ENCODE data around the gene THSD7A. TPM values are rescaled to one million over a fixed set of nuclear protein-coding genes. Genes with fewer than 3 reads are reported as not detected.

The THSD7A gene
- total RNA-seq, 3 donors from 2014 or later (not counting 1 experiment from before 2014, with no cell fraction given), result 0.29 to 8.6 TPM; not detected in 1

DNA sequence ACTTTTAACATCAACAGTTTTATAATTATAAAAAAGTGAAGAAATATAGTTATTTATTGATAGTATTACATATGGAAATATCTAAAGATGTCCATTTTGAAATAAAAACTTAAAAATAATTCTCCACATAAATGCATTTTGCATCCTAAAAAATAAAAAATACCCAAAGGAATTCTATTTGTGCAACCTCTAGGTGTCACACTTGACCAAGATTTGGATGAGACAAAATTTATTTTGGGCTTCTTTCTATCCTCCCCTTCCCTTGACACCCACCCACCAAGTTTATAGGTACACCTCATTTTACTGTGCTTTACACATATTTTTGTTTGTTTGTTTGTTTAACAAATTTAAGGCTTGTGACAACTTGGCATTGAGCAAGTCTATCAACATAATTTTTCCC is 3.3 kb upstream of the THSD7A start:
- Histone ChIP-seq H3K36me3 (ENCODE audit: control insufficient read depth, insufficient read depth, low read length) (no peaks in the 10 kb centered on the region), H3K27ac (ENCODE audit: low read length) (no peak overlapping the region), H3K4me3 (ENCODE audit: low read length) (no peak overlapping the region), H3K27me3 (ENCODE audit: control insufficient read depth, insufficient read depth, low read length) (peaks cover 13% of the 10 kb centered on the region), H3K9me3 (ENCODE audit: control insufficient read depth, insufficient read depth, low read length) (no peaks in the 10 kb centered on the region), H3K4me1 (ENCODE audit: control insufficient read depth, insufficient read depth, low read length) (no peaks in the 10 kb centered on the region)
- no peak for ATAC-seq
- peaks cover 0 to 13% of the 10 kb centered on the region in 2 donors for H3K27me3 Mint-ChIP-seq (ENCODE audit: low read depth in 2 of 2)
- peaks cover 6% of the 10 kb centered on the region for H3K36me3 Mint-ChIP-seq
- no peak overlapping the region for H3K27ac Mint-ChIP-seq
- H3K4me3 Mint-ChIP-seq, result no peak overlapping the region
- H3K4me1 Mint-ChIP-seq, result no peaks in the 10 kb centered on the region
- DNase-seq, result no peak
- intact Hi-C loops (cut with micrococcal nuclease), result no loop called here
- H3K9me3 Mint-ChIP-seq, result peaks cover 2 to 3% of the 10 kb centered on the region in 2 donors
- TF ChIP-seq, protein P1, sequence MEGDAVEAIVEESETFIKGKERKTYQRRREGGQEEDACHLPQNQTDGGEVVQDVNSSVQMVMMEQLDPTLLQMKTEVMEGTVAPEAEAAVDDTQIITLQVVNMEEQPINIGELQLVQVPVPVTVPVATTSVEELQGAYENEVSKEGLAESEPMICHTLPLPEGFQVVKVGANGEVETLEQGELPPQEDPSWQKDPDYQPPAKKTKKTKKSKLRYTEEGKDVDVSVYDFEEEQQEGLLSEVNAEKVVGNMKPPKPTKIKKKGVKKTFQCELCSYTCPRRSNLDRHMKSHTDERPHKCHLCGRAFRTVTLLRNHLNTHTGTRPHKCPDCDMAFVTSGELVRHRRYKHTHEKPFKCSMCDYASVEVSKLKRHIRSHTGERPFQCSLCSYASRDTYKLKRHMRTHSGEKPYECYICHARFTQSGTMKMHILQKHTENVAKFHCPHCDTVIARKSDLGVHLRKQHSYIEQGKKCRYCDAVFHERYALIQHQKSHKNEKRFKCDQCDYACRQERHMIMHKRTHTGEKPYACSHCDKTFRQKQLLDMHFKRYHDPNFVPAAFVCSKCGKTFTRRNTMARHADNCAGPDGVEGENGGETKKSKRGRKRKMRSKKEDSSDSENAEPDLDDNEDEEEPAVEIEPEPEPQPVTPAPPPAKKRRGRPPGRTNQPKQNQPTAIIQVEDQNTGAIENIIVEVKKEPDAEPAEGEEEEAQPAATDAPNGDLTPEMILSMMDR (IDR thresholded peaks at IDR 0.05), result no peak

GRCh38 chr7:11833431-11833830 is 1.4 kb upstream of the THSD7A start:
- 33% methylated on average over 6 of the region's 6 CpGs for WGBS (ENCODE audit: insufficient coverage)
- H3K9me3 ChIP-seq (ENCODE audit: control insufficient read depth, insufficient read depth, low read length), result no peaks in the 10 kb centered on the region
- no peak overlapping the region for H3K4me3 ChIP-seq (ENCODE audit: low read length)
- Mint-ChIP-seq H3K4me1 (no peaks in the 10 kb centered on the region), H3K9me3 (peaks cover 0 to 3% of the 10 kb centered on the region in 2 donors), H3K27me3 (ENCODE audit: low read depth in 2 of 2) (peaks cover 0 to 18% of the 10 kb centered on the region in 2 donors), H3K4me3 (no peak overlapping the region), H3K36me3 (peaks cover 6% of the 10 kb centered on the region), H3K27ac (no peak overlapping the region)
- no peak overlapping the region for H3K27ac ChIP-seq (ENCODE audit: low read length)
- TF ChIP-seq, protein P1 (IDR thresholded peaks at IDR 0.05), result no peak
- H3K36me3 ChIP-seq (ENCODE audit: control insufficient read depth, insufficient read depth, low read length), result no peaks in the 10 kb centered on the region
- H3K4me1 ChIP-seq (ENCODE audit: control insufficient read depth, insufficient read depth, low read length), result no peaks in the 10 kb centered on the region
- ATAC-seq (peak in 1 of 3 donors; percentile 49), DNase-seq (no peak)
- H3K27me3 ChIP-seq (ENCODE audit: control insufficient read depth, insufficient read depth, low read length), result peaks cover 13% of the 10 kb centered on the region
- intact Hi-C loops (cut with micrococcal nuclease), result no loop called here

GRCh38 chr7:11831156-11831735 is 752 bp downstream of the THSD7A start:
- no peak overlapping the region for H3K27ac Mint-ChIP-seq
- no peaks in the 10 kb centered on the region for H3K36me3 ChIP-seq (ENCODE audit: control insufficient read depth, insufficient read depth, low read length)
- no peak overlapping the region for H3K4me3 Mint-ChIP-seq
- DNase-seq, result no peak
- H3K36me3 Mint-ChIP-seq, result peaks cover 6% of the 10 kb centered on the region
- intact Hi-C loops (cut with micrococcal nuclease), result no loop called here
- no peak for ATAC-seq
- 4% methylated on average over 7 of the region's 8 CpGs for WGBS (ENCODE audit: insufficient coverage)
- peaks cover 13% of the 10 kb centered on the region for H3K27me3 ChIP-seq (ENCODE audit: control insufficient read depth, insufficient read depth, low read length)
- peaks cover 0 to 18% of the 10 kb centered on the region in 2 donors for H3K27me3 Mint-ChIP-seq (ENCODE audit: low read depth in 2 of 2)
- H3K9me3 Mint-ChIP-seq, result peaks cover 3 to 5% of the 10 kb centered on the region in 2 donors
- H3K4me3 ChIP-seq (ENCODE audit: low read length), result no peak overlapping the region
- TF ChIP-seq, protein P1 (IDR thresholded peaks at IDR 0.05), result no peak
- no peaks in the 10 kb centered on the region for H3K4me1 ChIP-seq (ENCODE audit: control insufficient read depth, insufficient read depth, low read length)
- H3K4me1 Mint-ChIP-seq, result no peaks in the 10 kb centered on the region
- H3K9me3 ChIP-seq (ENCODE audit: control insufficient read depth, insufficient read depth, low read length), result no peaks in the 10 kb centered on the region
- H3K27ac ChIP-seq (ENCODE audit: low read length), result no peak overlapping the region

GRCh38 chr7:11830582-11831155 is 1.3 kb downstream of the THSD7A start:
- TF ChIP-seq, protein P1 (IDR thresholded peaks at IDR 0.05), result no peak
- H3K9me3 ChIP-seq (ENCODE audit: control insufficient read depth, insufficient read depth, low read length), result no peaks in the 10 kb centered on the region
- H3K4me3 ChIP-seq (ENCODE audit: low read length), result no peak overlapping the region
- DNase-seq (no peak), ATAC-seq (no peak)
- intact Hi-C loops (cut with micrococcal nuclease), result no loop called here
- no peak overlapping the region for H3K27ac Mint-ChIP-seq
- no peaks in the 10 kb centered on the region for H3K4me1 Mint-ChIP-seq
- no peak overlapping the region for H3K4me3 Mint-ChIP-seq
- peaks cover 0 to 18% of the 10 kb centered on the region in 2 donors for H3K27me3 Mint-ChIP-seq (ENCODE audit: low read depth in 2 of 2)
- no peak overlapping the region for H3K27ac ChIP-seq (ENCODE audit: low read length)
- peaks cover 13% of the 10 kb centered on the region for H3K27me3 ChIP-seq (ENCODE audit: control insufficient read depth, insufficient read depth, low read length)
- peaks cover 6% of the 10 kb centered on the region for H3K36me3 Mint-ChIP-seq
- no peaks in the 10 kb centered on the region for H3K4me1 ChIP-seq (ENCODE audit: control insufficient read depth, insufficient read depth, low read length)
- 1% methylated on average over 6 of the region's 7 CpGs for WGBS (ENCODE audit: insufficient coverage)
- H3K9me3 Mint-ChIP-seq, result peaks cover 3 to 5% of the 10 kb centered on the region in 2 donors
- no peaks in the 10 kb centered on the region for H3K36me3 ChIP-seq (ENCODE audit: control insufficient read depth, insufficient read depth, low read length)

Measured in natural killer cell (primary cell).